Measurements from ENCODE around the gene MTTP. TPM values are rescaled to one million over a fixed set of nuclear protein-coding genes. Genes with fewer than 3 reads are reported as not detected.

MTTP gene
- 0.13 and 0.25 TPM in 2 replicates for total RNA-seq

DNA sequence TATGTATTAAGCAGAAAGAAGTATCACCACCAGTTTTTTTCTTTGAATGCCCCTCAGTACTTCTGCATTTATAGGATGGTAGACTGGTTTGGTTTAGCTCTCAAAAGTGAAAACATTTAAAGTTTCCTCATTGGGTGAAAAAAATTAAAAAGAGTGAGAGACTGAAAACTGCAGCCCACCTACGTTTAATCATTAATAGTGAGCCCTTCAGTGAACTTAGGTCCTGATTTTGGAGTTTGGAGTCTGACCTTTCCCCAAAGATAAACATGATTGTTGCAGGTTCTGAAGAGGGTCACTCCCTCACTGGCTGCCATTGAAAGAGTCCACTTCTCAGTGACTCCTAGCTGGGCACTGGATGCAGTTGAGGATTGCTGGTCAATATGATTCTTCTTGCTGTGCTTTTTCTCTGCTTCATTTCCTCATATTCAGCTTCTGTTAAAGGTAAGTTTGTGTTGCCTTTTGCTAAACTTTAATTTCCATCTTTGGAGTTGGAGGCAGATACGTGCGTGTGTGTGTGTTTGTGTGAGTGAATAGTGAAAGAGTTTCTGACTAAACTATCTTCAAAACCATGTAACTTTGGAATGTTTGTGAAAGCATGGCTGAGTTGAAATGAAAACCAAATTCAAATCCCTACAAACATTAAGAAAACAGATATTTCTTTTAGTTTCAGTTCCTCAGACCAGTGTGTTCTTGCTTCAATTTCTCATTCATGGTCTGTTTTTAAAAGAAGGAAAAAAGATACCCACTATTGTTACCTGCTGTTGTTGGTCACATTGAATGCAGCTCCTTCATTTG is at the start of gene MTTP:
Gene MTTP, plus strand, starts transcription at position 295 of the 795 bp plus-strand sequence. Its CDS starts 86 bp downstream, at position 381.

DNA sequence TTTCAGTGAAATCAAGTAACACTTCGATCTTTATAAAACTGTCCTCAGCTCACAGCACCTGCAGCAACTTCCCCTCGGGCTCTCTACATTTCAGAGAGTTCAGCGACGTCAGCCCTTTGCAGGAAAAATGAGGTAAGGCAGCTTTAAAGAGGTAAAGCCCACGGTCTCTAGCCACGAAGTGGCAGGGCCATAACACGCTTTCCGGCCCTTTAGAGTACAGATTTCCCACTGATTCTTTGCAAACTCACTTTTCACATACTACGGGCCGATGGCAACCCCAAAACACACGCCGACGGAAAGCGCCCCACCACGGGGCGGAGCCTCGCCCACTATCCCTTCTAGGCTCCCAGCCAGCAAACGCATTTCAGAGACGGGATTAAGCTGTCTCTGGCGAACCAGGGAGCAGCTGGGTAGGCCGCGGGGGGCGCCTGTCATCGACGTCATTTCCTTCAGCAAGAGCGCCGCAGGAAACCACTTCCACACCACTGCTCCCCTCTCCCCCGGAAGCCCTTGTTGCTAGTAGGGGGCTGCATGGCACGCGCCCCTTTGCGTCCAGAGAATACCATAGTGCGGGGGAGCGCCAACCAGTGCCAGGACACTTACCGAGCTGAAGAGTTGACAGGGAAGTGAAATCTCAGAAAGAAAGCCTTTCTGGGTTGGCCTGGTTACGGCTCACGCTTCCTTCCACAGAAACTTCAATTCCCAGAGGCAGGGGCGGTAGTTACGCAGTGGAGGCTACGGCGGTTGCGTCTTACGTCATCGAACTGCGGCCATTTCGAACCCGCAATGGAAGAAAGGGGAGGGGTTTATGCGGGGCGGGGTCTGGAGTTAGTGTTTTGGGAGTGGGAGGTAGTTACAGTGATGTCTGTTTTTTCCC is 11.1 kb upstream of the MTTP start, which contains the start of gene TRMT10A:
Gene TRMT10A, minus strand, starts transcription at position 730 of the 877 bp plus-strand sequence. CDS start 4,701 bp downstream, outside the sequence.

DNA sequence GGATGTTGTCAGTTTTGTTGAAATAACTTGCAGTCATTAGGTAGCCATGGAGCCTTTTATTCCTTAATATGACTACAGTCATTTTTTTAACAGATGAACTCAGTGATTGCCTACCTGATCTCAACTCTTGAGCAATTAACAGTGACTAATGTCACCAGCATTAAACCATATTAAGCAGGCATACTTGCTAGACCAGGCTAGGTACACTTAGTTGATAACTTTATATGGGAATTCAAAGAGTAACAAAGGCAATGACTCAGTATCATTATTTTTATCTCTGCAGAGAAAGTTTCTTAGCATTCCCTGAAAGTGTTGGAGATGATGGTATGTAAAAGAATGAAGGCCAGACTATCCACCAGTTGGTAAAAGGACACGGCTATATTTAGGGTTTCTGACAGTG is 83.2 kb downstream of the MTTP start, which contains the start of gene C4orf54:
Gene C4orf54, minus strand, starts transcription at position 31 of the 400 bp plus-strand sequence. CDS start 3,180 bp downstream, outside the sequence.

Other genes starting within 250 kb of the MTTP start
- 0.92 and 1.1 TPM in 2 replicates for gene ADH1C, start 222.1 kb upstream of the MTTP start, total RNA-seq
- gene ADH7, start 139.5 kb upstream of the MTTP start, total RNA-seq = not detected in 2 replicates
- not detected in 2 replicates for gene C4orf17, start 63.8 kb upstream of the MTTP start, total RNA-seq
- 5.7 and 7.5 TPM in 2 replicates for gene TRMT10A, start 10.8 kb upstream of the MTTP start, total RNA-seq
- gene C4orf54, start 83.0 kb downstream of the MTTP start, total RNA-seq = not detected in 2 replicates
- gene DAPP1, start 242.0 kb downstream of the MTTP start, total RNA-seq = not detected in 2 replicates

Measured in aortic smooth muscle cell (primary cell).